Osteoblast (primary cell): ENCODE data around the gene RXRG. TPM values are rescaled to one million over a fixed set of nuclear protein-coding genes. Genes with fewer than 3 reads are reported as not detected.

Source experiments
- DNase-seq: peaks from one replicate; pipeline ENCODE4 v3.0.0; 2011; ENCODE audit warnings: low spot score, mixed read lengths; ENCODE audit not compliant: insufficient read length; ENCODE audit errors: missing footprints
- H2AFZ ChIP-seq: 2 replicates; pipeline ENCODE4 v1.6.0; 2011; ENCODE audit warnings: mild to moderate bottlenecking, low read length
- H3K27ac ChIP-seq: 2 replicates; pipeline ENCODE4 v1.5.1; 2011; ENCODE audit warnings: mild to moderate bottlenecking, low read depth, low read length, moderate library complexity
- H3K27me3 ChIP-seq: 2 replicates; pipeline ENCODE4 v1.6.0; 2012; ENCODE audit warnings: mild to moderate bottlenecking, control low read depth, inconsistent platforms, low read length, moderate library complexity; ENCODE audit not compliant: insufficient read depth
- H3K36me3 ChIP-seq: 2 replicates; pipeline ENCODE4 v1.5.1; 2011; ENCODE audit warnings: mild to moderate bottlenecking, low read length, control low read depth, moderate library complexity; ENCODE audit not compliant: insufficient read depth
- H3K4me1 ChIP-seq: 2 replicates; pipeline ENCODE4 v1.5.1; 2011; ENCODE audit warnings: mild to moderate bottlenecking, low read length, control low read depth, moderate library complexity; ENCODE audit not compliant: insufficient read depth
- H3K4me2 ChIP-seq: 2 replicates; pipeline ENCODE4 v1.6.0; 2011; ENCODE audit warnings: mild to moderate bottlenecking, low read length; ENCODE audit not compliant: insufficient read depth
- H3K4me3 ChIP-seq: fragments of 200-600 bp; sonication (generic); 3 replicates; pipeline ENCODE4 v1.5.1; 2012; ENCODE audit warnings: mild to moderate bottlenecking, low read length, inconsistent platforms; ENCODE audit not compliant: insufficient read depth
- H3K79me2 ChIP-seq: 2 replicates; pipeline ENCODE4 v1.6.0; 2012; ENCODE audit warnings: mild to moderate bottlenecking, low read length, control low read depth, inconsistent platforms; ENCODE audit not compliant: insufficient read depth
- H3K9me3 ChIP-seq: 2 replicates; pipeline ENCODE4 v1.5.1; 2011; ENCODE audit warnings: low read depth, low read length, control low read depth
- H4K20me1 ChIP-seq: 2 replicates; pipeline ENCODE4 v1.6.0; 2012; ENCODE audit warnings: mild to moderate bottlenecking, low read length, control low read depth; ENCODE audit not compliant: insufficient read depth
- CTCF ChIP-seq: IDR thresholded peaks from 2 replicates; pipeline ENCODE4 v1.5.1; 2011; ENCODE audit warnings: mild to moderate bottlenecking, low read depth, low read length, moderate library complexity; ENCODE audit errors: extremely low read depth
- total RNA-seq: library from RNA; depleted of rRNA; stranded (reverse); fragments of >200 nt; gene quantifications from 2 replicates; pipeline ENCODE4 v1.2.3, GENCODE V29; 2012

The RXRG gene
- total RNA-seq, 1 donor: not detected

- H3K4me3 ChIP-seq: no peak overlapping the region
- no peak for DNase-seq
- no peak overlapping the region for H3K4me2 ChIP-seq
- no peaks in the 10 kb centered on the region for H3K79me2 ChIP-seq
- no peaks in the 10 kb centered on the region for H3K9me3 ChIP-seq
- no peaks in the 10 kb centered on the region for H3K4me1 ChIP-seq
- H3K36me3 ChIP-seq: no peaks in the 10 kb centered on the region
- H4K20me1 ChIP-seq: no peaks in the 10 kb centered on the region
- H3K27ac ChIP-seq: no peak overlapping the region
- H3K27me3 ChIP-seq: peaks cover 46% of the 10 kb centered on the region
- TF ChIP-seq CTCF: no peak
- H2AFZ ChIP-seq: no peak overlapping the region
These were observed 88.0 kb downstream of the RXRG start for GRCh38 chr1:165356876-165357275.

DNA sequence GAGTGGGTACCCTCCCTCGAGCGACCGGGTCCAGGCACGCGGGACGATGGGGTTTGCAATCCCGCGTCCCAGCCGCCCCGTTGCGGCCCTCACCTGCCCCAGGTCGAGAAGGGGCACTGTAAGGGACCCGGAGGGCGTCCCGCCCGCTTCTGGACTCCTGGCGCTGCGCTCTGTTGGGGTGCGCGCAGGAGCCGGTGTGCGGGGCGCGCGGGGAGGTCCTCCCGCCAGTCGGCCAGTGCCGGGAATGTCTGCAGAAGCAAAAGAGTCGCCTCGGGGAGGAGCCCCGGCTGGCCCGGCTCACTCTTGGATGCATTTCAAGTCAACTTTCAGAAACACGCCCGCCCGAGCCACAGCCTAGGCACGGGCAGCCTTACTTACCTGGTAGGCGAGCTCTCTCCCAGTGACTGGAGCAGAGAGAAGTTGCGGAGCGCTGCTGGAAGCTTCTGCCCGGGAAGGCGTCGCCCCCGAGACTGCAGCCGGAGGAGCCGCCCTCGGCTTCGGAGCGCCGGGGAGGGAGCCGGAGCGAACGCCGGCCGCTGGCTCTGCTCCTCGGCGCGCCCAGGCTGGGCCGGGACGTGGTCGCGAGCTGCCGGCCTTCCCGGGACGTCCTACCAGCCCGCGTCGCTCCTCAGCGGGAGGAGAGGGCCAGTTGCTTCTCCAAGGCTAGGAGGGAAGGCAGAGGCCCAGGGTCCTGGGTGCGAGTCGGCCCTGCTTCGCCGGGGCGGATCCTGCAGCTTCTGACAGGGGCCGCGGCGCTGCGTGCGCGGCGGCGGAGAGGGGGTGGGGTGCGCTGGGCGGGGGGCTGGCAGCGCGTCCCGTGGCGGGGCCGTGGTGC lies 88.7 kb downstream of the RXRG start, which contains the start of gene LMX1A:
Gene LMX1A (minus strand): TSS at position 739 of the 835 bp plus-strand sequence. CDS start 1,156 bp downstream, outside the sequence.
- H3K27me3 ChIP-seq: peaks cover 53% of the 10 kb centered on the region
- no peaks in the 10 kb centered on the region for H4K20me1 ChIP-seq
- DNase-seq: peak; percentile 86
- TF ChIP-seq CTCF: no peak
- no peaks in the 10 kb centered on the region for H3K4me1 ChIP-seq
- H3K27ac ChIP-seq: no peak within 1 kb of the TSS
- no peaks in the 10 kb centered on the region for H3K9me3 ChIP-seq
- H3K79me2 ChIP-seq: no peaks in the 10 kb centered on the region
- no peak within 1 kb of the TSS for H3K4me3 ChIP-seq
- H3K4me2 ChIP-seq: no peak within 1 kb of the TSS
- no peak within 1 kb of the TSS for H2AFZ ChIP-seq
- no peaks in the 10 kb centered on the region for H3K36me3 ChIP-seq

- no peaks in the 10 kb centered on the region for H4K20me1 ChIP-seq
- no peaks in the 10 kb centered on the region for H3K9me3 ChIP-seq
- no peaks in the 10 kb centered on the region for H3K4me1 ChIP-seq
- no peak overlapping the region for H3K4me2 ChIP-seq
- DNase-seq: peak; percentile 73
- no peaks in the 10 kb centered on the region for H3K36me3 ChIP-seq
- no peak overlapping the region for H2AFZ ChIP-seq
- H3K27ac ChIP-seq: no peak overlapping the region
- H3K79me2 ChIP-seq: no peaks in the 10 kb centered on the region
- TF ChIP-seq CTCF: no peak
- H3K4me3 ChIP-seq: no peak overlapping the region
- H3K27me3 ChIP-seq: peaks cover 53% of the 10 kb centered on the region
These were observed 89.6 kb downstream of the RXRG start for GRCh38 chr1:165355139-165355976.

- H3K79me2 ChIP-seq: no peaks in the 10 kb centered on the region
- H3K4me2 ChIP-seq: no peak overlapping the region
- no peaks in the 10 kb centered on the region for H3K36me3 ChIP-seq
- no peak for TF ChIP-seq CTCF
- H3K27me3 ChIP-seq: peaks cover 53% of the 10 kb centered on the region
- no peak overlapping the region for H2AFZ ChIP-seq
- H3K9me3 ChIP-seq: no peaks in the 10 kb centered on the region
- peak; percentile 76 for DNase-seq
- no peaks in the 10 kb centered on the region for H3K4me1 ChIP-seq
- H4K20me1 ChIP-seq: no peaks in the 10 kb centered on the region
- H3K27ac ChIP-seq: no peak overlapping the region
- H3K4me3 ChIP-seq: no peak overlapping the region
These were observed 90.2 kb downstream of the RXRG start for GRCh38 chr1:165354739-165355138.
